ES-I3 (cell line): ENCODE measurements around the gene ADCY2.

Source experiments
- H3K36me3 ChIP-seq: 2 replicates; pipeline ENCODE4 v1.6.1; 2013; ENCODE audit warnings: mild to moderate bottlenecking, low read length, control low read depth, moderate library complexity; ENCODE audit not compliant: insufficient read depth
- H3K4me1 ChIP-seq: 2 replicates; pipeline ENCODE4 v1.6.1; 2013; ENCODE audit warnings: mild to moderate bottlenecking, control low read depth, low read length; ENCODE audit not compliant: insufficient read depth
- H3K9ac ChIP-seq: 2 replicates; pipeline ENCODE4 v1.6.1; 2013; ENCODE audit warnings: low read depth, mild to moderate bottlenecking, low read length, moderate library complexity
- H3K9me3 ChIP-seq: 2 replicates; pipeline ENCODE4 v1.6.1; 2013; ENCODE audit warnings: mild to moderate bottlenecking, low read length, moderate library complexity; ENCODE audit not compliant: control insufficient read depth, insufficient read depth

ADCY2 gene

GRCh38 chr5:7756453-7756852 lies 360.5 kb downstream of the ADCY2 start:
- no peaks in the 10 kb centered on the region for H3K4me1 ChIP-seq
- no peaks in the 10 kb centered on the region for H3K9me3 ChIP-seq
- H3K9ac ChIP-seq: no peak overlapping the region
- 0 out of 2 replicates have a peak, but pooled peaks cover 3% of the 10 kb centered on the region for H3K36me3 ChIP-seq

- H3K36me3 ChIP-seq: 0 out of 2 replicates have a peak, but pooled peaks cover 3% of the 10 kb centered on the region
- no peak overlapping the region for H3K9ac ChIP-seq
Observed at GRCh38 chr5:7759257-7759871, 363.4 kb downstream of the ADCY2 start.

GRCh38 chr5:7759951-7760580 lies 364.1 kb downstream of the ADCY2 start:
- Histone ChIP-seq H3K9me3 (no peaks in the 10 kb centered on the region), H3K9ac (no peak overlapping the region), H3K4me1 (no peaks in the 10 kb centered on the region), H3K36me3 (0 out of 2 replicates have a peak, but pooled peaks cover 3% of the 10 kb centered on the region)

More at GRCh38 chr5:7759257-7759871, 363.4 kb downstream of the ADCY2 start:
- Histone ChIP-seq H3K4me1 (no peaks in the 10 kb centered on the region), H3K9me3 (no peaks in the 10 kb centered on the region)

- H3K9me3 ChIP-seq: no peaks in the 10 kb centered on the region
- 0 out of 2 replicates have a peak, but pooled peaks cover 3% of the 10 kb centered on the region for H3K36me3 ChIP-seq
- no peak overlapping the region for H3K9ac ChIP-seq
- no peaks in the 10 kb centered on the region for H3K4me1 ChIP-seq
Observed at GRCh38 chr5:7762267-7762666, 366.3 kb downstream of the ADCY2 start.

GRCh38 chr5:7763621-7764072 lies 367.7 kb downstream of the ADCY2 start:
- H3K4me1 ChIP-seq: no peaks in the 10 kb centered on the region
- H3K36me3 ChIP-seq: no peaks in the 10 kb centered on the region
- H3K9ac ChIP-seq: no peak overlapping the region
- H3K9me3 ChIP-seq: no peaks in the 10 kb centered on the region

- no peaks in the 10 kb centered on the region for H3K9me3 ChIP-seq
- no peaks in the 10 kb centered on the region for H3K36me3 ChIP-seq
- no peaks in the 10 kb centered on the region for H3K4me1 ChIP-seq
- H3K9ac ChIP-seq: no peak overlapping the region
Observed at GRCh38 chr5:7764452-7764851, 368.5 kb downstream of the ADCY2 start.

- H3K9ac ChIP-seq: no peak overlapping the region
- H3K9me3 ChIP-seq: no peaks in the 10 kb centered on the region
- no peaks in the 10 kb centered on the region; the same call in 1 of the 2 replicates for H3K4me1 ChIP-seq
- H3K36me3 ChIP-seq: no peaks in the 10 kb centered on the region
Observed at GRCh38 chr5:7770436-7770835, 374.5 kb downstream of the ADCY2 start.

- Histone ChIP-seq H3K9ac (no peak overlapping the region), H3K36me3 (no peaks in the 10 kb centered on the region), H3K9me3 (no peaks in the 10 kb centered on the region), H3K4me1 (no peaks in the 10 kb centered on the region; the same call in 1 of the 2 replicates)
Observed at GRCh38 chr5:7772141-7772540, 376.2 kb downstream of the ADCY2 start.

GRCh38 chr5:7773178-7773577 lies 377.2 kb downstream of the ADCY2 start:
- no peak overlapping the region for H3K9ac ChIP-seq
- no peaks in the 10 kb centered on the region for H3K36me3 ChIP-seq
- no peaks in the 10 kb centered on the region; the same call in 1 of the 2 replicates for H3K4me1 ChIP-seq
- H3K9me3 ChIP-seq: no peaks in the 10 kb centered on the region

GRCh38 chr5:7776442-7776841 lies 380.5 kb downstream of the ADCY2 start:
- Histone ChIP-seq H3K4me1 (no peaks in the 10 kb centered on the region), H3K9ac (no peak overlapping the region)

GRCh38 chr5:7779019-7780005 lies 383.4 kb downstream of the ADCY2 start:
- Histone ChIP-seq H3K9me3 (no peaks in the 10 kb centered on the region), H3K36me3 (no peaks in the 10 kb centered on the region), H3K9ac (no peak overlapping the region), H3K4me1 (no peaks in the 10 kb centered on the region)

More at GRCh38 chr5:7776442-7776841, 380.5 kb downstream of the ADCY2 start:
- no peaks in the 10 kb centered on the region for H3K9me3 ChIP-seq
- no peaks in the 10 kb centered on the region for H3K36me3 ChIP-seq

- Histone ChIP-seq H3K4me1 (no peaks in the 10 kb centered on the region), H3K9ac (no peak overlapping the region), H3K9me3 (no peaks in the 10 kb centered on the region), H3K36me3 (no peaks in the 10 kb centered on the region)
Observed at GRCh38 chr5:7781899-7782298, 386.0 kb downstream of the ADCY2 start.

GRCh38 chr5:7784683-7785380 lies 388.9 kb downstream of the ADCY2 start:
- no peaks in the 10 kb centered on the region for H3K36me3 ChIP-seq
- H3K9me3 ChIP-seq: no peaks in the 10 kb centered on the region
- H3K4me1 ChIP-seq: no peaks in the 10 kb centered on the region
- no peak overlapping the region for H3K9ac ChIP-seq

- Histone ChIP-seq H3K4me1 (0 out of 2 replicates have a peak, but pooled peaks cover 5% of the 10 kb centered on the region), H3K9me3 (no peaks in the 10 kb centered on the region), H3K36me3 (no peaks in the 10 kb centered on the region), H3K9ac (no peak overlapping the region)
Observed at GRCh38 chr5:7787770-7788169, 391.8 kb downstream of the ADCY2 start.
